HG03439 (cell line): Measurements from ENCODE around the gene KDF1.

Source experiments
- ATAC-seq: cut with Tn5 transposase; IDR thresholded peaks from one replicate; pipeline ENCODE4 v1.9.1; 2021; ENCODE audit warnings: mild to moderate bottlenecking, moderate library complexity; ENCODE audit not compliant: unreplicated experiment

The KDF1 gene, protein sequence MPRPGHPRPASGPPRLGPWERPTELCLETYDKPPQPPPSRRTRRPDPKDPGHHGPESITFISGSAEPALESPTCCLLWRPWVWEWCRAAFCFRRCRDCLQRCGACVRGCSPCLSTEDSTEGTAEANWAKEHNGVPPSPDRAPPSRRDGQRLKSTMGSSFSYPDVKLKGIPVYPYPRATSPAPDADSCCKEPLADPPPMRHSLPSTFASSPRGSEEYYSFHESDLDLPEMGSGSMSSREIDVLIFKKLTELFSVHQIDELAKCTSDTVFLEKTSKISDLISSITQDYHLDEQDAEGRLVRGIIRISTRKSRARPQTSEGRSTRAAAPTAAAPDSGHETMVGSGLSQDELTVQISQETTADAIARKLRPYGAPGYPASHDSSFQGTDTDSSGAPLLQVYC

DNA sequence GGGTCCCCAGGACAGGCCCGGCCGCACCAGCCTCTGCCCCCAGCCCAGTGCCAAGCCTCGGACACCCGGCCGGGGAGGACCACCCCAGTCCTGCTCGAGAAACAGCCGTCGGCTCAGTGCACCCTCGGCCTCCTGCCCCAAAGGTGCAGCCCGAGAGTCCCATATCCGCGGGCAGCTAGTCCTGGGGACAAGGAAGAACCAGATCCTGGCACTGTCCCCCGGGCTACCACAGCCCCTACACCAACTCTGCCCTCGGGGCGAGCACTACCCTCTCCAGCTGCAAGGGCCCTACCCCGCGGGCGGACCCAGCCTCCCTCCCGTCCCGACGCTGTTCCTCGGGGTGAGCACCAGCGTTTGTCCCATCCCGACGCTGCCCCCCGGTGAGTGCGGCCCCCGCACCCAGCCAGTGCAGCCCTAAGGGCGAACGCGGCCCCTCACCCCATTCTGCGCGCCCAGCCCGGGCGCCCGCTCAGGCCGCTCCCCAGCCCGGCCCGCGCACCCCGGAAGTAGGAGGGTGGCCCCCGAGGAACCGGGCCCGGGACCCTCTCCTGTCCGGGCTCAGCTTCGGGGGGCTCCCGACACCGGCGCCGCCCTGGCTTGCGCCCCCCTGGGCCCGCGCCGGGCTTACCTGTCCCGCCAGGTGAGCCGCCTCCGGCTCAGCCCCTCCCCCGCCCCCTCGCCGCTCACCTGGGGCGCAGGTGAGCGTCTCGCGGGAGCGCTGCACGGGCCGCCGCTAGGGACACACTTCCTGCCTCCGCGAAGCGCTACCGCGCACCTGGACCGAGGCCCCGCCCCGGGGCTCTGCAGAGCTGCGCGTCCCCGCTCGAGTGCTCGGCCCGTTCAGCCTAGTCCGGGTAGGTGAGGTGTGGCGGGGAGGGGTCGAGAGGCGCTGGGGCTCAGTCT lies at the start of gene KDF1:
Gene KDF1, minus strand, starts transcription at position 747 of the 903 bp plus-strand sequence. CDS start 8,088 bp downstream, outside the sequence.
- no peak for ATAC-seq

- ATAC-seq = no peak
These were observed 49.4 kb upstream of the KDF1 start for GRCh38 chr1:27009601-27010197.

DNA sequence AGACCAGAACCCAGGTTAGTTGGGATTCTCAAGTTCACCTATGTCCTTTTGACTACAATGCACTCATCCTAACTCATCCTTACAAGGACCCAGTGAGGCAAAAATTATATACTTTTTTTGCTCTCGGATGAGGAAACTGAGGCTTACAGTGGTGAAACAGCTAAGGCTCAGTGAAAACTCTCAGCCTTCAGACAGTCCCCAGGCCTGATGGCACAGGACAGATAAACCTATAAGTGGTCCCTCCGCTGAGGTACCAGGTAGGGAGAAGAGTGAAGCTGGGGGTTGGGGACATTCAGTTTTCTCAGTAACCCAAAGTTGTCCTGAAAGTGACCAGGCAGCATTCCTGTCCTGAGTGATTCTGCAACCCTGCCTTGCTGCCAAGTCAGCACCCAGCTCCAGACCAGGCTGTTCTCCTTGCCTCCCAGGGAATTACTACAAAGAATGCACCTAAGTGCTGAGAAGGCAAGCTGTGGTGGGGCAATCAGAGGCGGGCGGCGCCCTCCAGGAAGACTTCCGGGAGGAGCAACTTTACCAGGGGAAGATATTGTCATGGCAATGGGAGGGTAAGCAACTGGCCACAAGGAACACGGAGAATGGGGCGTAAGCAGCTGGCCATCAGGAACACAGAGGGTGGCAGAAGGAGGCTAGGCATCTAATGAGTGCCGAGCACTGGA lies 47.8 kb upstream of the KDF1 start:
- ATAC-seq = no peak

GRCh38 chr1:27006683-27007082 lies 46.4 kb upstream of the KDF1 start:
- no peak for ATAC-seq

- no peak for ATAC-seq
These were observed 45.6 kb upstream of the KDF1 start for GRCh38 chr1:27005648-27006496.

DNA sequence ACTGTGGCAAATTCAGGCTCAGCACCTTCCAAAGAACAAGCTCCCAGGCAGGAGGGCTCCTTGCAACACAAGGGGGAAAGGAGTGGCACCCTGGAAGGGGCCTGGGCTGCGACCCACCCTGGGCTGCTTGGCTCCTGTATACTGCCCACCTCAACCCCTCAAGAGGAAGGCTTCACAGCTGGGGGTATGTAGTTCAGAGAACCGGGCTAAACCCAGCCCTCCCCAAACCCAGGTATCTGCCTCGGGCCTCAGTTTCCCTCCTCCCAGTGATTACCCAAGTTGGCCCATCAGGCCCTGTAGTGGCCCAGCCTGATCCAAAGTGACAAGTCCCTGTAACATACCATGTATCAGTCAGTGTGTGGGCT lies 44.9 kb upstream of the KDF1 start:
- no peak for ATAC-seq

DNA sequence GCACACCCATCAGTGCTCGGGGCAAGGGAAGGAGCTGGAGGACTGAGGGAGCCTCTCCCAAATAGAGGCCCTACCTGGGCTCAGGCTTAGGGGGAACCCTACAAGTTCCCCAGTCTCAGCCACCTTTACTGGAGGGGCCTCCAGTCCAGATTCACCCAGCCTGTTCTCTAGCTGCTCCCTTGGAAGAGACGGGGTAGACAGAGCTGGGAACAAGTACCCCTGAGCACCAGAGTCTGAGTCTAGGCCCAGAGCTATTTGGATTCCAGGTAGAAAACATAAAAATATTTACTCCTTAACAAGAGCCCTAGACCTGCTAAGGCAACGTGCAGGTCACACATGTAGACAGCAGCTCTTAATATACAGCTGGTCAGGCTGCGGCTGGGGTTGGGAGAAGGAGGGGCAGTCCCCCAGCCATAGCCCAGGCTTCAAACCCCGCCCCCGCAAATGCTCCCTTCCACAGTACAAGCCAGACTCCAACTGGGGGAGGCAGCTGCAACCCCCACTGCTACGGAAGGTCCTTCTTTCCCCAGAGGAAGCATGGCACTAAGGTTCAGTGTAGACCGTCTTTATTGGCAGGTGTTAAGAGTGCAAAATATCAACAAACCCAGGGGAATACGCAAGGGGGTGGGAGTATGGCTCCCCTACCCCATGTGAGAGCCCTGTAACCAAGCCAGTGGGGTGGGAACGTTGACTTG lies 44.4 kb upstream of the KDF1 start:
- no peak for ATAC-seq

DNA sequence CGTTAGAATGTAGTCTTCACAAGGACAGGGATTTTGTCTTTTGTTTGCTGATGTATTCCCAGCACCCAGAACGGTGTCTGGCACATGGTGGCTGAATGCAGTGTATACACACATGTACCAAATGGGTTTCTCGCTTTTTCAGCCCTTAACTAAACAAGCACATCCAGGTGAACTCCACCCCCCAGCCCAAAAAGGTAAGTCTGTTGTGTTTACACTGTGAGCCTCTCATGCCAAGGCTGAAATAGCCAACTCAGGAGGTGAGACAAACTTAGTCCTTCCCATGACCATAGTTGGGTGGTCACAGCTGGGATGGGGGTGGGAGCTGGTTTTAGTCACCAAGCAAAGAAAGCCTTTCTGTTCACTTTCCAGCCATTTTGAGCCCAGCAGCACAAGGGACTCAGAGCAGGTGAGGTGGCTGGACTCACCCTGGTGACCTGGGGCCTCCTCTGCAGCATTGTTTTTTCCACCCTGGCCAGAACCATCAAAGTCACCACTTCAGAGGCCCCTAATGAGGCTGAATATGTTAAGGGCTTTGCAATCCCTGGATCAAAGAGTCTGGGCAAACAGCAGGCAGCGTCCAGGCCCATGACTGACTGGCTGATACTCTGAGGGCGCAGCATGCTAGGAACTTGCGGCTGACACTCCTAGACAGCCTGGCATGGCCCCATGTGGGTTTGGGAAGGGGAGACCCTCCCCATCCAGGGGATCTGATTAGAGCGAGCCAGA lies 43.6 kb upstream of the KDF1 start:
- no peak for ATAC-seq

DNA sequence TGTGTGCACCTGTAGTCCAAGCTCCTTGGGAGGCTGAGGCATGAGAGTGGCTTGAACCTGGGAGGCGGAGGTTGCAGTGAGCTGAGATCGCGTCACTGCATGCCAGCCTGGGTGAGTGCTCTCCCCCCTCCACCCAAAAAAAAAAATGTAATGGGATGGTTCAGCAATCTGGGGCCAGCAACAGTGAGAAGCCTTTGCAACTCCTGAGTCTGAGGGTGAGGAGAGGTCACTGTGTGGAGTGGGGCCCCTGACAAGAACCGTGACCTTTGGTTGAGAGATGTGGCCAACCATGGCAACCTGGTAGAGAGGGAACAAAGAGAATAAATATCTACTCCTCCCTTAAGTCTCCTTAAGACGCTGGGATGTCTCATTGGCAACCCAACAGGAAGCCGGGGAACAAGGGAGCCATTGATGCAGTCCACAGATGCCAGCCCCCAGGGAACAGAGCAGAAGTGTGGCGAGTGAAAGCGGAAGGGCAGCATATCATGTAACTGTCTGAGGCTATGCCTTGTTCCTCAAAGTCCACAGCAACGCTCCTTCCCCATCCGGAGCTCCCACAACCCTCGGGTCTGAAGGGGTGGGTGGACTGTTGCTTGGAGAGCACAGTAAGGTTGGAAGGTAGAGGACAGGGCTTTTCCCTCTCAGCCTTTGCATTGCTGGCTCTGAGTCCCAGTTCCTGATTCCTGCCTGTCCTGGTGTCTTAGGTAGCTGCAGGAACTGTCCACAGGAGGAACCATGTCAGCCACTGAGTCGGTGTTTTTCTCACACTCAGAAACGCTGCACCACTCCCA lies 41.5 kb upstream of the KDF1 start:
- ATAC-seq = no peak

DNA sequence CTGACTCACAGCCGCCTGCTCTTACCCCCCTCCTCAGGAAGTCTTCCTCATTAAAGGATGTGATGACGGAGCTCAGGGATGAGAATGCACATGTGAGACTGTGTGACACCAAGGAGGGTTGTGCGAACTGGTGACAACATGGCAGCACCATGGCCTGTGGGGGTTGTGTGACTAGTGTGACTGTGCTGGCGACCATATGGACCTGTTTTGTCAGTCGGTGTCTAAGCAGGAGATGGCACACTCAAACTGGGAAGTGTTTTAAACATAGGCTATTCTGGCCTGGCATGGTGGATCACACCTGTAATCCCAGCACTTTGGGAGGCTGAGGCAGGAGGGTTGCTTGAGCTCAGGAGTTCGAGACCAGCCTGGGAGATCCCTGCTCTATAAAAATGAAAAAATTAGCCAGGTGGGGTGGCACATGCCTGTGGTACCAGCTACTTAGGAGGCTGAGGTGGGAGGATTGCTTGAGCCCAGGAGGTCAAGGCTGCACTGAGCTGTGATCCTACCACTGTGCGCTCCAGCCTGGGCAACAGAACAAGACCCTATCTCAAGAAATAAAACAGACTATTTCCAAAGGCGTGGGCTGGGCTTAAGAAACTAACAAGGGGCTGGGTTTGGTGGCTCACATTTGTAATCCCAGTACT lies 40.7 kb upstream of the KDF1 start:
- ATAC-seq = no peak

GRCh38 chr1:27000090-27000816 lies 40.0 kb upstream of the KDF1 start:
- no peak for ATAC-seq

DNA sequence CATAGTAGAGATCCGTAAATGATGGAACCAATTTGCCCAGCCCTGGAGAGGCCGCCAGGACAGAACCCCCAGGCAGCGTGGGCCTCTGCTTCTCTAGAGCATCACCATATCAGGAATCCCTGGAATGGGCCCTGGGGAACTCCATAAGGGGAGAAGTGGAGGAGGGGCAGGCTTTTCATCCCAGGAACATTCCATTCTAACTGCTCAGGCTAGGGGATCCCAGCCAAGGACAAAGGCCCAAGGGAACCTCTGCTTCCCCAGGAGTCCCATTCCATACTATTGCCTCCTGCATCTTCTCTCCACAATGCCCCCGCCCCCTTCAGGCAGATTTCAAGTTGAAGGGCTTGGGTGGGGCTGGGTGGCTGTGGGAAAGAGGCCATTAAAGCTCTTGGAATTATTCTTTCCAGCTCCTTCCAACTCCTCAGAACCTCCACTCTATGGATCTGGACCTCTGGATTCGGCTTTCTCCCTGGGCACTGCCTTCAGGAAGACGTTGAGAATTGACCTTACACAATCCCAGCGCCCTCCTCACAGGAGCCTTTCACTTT lies 39.2 kb upstream of the KDF1 start:
- no peak for ATAC-seq

GRCh38 chr1:26998429-26999300 lies 38.4 kb upstream of the KDF1 start:
- no peak for ATAC-seq

DNA sequence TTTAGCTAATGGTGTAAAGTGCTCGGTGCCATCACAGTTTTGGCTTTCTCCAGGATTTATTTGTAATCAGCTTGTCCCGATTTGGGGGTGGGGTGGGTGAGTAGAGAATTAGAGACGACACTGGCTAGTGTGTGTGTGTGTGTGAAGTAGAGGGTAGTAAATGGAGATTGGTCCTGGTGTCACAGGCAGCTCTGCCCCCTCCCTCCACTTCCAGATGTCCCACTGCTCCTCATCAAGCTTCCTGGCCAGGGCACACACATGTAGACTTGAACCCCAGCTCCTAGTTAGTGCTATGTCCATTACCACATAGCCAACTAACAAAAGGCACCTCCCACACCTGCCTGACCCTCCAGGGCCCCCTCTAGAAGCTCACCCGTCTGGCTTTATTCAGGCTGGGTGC lies 36.4 kb upstream of the KDF1 start:
- ATAC-seq = no peak

GRCh38 chr1:26996024-26996423 lies 35.8 kb upstream of the KDF1 start:
- no peak for ATAC-seq
